Dedifferentiated amniotic fluid mesenchymal stem cell (primary cell): Measurements from ENCODE around the gene CEND1.

Source experiments
- DNase-seq: peaks from one replicate; pipeline ENCODE4 v3.0.0-alpha.2; 2016; ENCODE audit errors: extremely low spot score

The CEND1 gene

GRCh38 chr11:811446-812245 is 21.8 kb upstream of the CEND1 start:
- DNase-seq: no peak

GRCh38 chr11:810040-810567 is 20.2 kb upstream of the CEND1 start:
- DNase-seq: no peak

DNA sequence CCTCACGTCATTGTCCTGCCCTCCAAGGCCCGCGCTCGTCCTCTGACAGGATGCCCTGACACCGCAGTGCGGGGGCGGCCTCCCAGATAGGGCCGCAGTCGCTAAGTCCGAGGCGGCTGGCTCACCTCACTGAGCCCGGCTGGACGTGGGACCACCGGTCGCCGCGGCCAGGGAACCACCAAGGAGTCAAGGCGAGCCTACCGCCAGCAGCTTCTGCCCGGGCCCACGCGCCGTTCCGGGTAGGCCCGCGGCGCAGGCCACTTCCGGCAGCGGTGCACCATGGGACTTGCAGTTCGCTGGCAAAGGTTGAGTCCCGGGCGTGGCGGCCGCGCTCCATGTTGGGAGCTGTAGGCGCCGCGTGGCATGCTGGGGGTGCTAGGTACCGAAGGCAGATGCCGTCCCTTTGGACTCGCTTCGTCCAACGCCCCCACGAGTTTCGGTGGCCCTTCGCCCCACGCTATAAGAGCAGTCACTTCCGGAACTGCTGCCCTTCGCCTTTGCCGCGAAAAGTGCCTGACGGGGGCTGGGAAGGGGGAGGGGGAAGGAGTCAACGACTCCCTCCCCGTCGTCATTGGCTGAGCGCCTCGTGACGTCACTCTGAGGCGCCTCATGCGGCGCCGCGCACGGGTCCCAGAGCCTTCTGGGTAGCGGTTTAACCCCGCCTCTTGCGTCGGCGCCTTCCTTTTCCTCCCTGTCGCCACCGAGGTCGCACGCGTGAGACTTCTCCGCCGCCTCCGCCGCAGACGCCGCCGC is 19.6 kb upstream of the CEND1 start, which contains the start of gene RPLP2:
RPLP2 (plus strand) TSS at position 681 of the 753 bp plus-strand sequence. CDS start 268 bp downstream, outside the sequence.
- peak; percentile 95 for DNase-seq

- DNase-seq: no peak
Measured at GRCh38 chr11:808427-809286, 18.8 kb upstream of the CEND1 start.

- no peak for DNase-seq
Measured at GRCh38 chr11:804599-804964, 14.7 kb upstream of the CEND1 start.

- DNase-seq: no peak
Measured at GRCh38 chr11:803770-804598, 14.1 kb upstream of the CEND1 start.

DNA sequence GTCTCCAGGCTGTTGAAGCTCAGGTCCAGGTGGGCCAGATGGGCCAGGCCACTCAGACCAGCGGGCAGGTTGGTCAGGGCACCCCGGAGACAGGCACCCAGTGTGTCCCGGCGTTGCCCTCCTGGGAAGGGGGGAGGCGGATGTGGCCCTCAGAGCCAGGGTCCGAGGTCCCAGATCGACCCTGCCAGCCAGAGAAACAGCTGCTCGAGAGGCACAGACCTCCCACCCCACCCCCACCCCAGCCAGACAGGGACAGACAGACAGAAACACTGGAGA is 13.5 kb upstream of the CEND1 start:
- no peak for DNase-seq

- DNase-seq: no peak
Measured at GRCh38 chr11:802693-803466, 13.0 kb upstream of the CEND1 start.

DNA sequence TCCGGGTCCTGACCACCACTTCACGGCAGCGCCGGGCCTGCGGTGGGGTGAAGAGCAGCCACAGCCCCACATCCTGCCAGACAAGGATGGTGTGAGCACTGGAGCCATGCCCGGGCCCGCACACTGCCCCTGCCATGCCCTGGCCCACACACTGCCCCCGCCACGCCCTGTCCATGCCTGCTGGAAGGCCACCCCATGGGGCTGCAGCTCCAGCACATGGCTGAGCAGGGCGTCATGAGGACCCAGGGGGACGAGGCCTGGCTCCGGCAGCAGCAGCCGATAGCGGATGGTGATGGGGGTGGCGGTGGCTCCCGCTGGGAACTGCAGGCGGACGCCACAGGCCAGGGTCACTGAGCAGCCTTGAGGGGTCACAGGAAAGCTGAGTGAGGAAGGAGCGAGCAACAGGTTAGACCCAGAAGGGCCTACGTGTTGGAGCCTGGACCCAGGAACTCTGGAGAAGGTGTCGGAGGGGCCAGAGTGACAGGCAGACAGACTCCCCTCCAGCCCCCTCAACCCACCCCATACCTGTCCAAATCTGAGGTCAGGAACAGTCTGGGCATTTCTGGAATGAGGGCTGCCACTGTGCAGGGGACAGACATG is 12.2 kb upstream of the CEND1 start:
- DNase-seq: no peak

DNA sequence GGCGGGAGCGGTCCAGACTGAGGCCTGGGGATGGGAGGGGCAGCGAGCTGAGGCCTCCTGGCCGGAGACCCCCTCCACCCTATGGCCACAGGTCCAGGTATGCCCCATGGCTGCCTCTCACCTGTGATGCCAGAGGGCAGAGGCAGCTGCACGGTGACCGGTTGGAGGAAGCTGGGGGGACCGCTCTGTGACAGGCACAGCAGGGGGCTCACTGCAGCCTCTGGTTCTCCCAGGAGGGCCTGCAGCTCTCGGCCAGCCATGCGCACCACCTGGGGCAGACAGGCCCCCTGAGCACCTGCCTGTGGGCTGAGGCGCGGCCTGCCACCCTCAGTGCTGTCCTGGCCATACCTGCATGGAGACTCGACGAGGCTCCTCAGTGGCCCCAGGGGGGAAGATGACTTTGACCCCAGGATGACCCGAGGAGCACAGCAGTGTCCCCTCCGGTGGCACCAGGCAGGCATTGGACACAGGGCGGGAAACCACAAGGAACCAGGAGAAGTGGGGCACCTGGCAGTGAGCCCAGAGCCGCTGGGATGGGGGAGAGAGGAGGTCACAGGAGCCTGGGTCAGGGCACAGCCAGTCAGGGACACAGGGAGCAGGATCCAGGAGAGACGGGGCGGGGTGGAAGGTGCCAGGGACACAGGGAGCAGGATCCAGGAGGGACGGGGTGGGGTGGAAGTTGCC is 11.3 kb upstream of the CEND1 start:
- no peak for DNase-seq

DNA sequence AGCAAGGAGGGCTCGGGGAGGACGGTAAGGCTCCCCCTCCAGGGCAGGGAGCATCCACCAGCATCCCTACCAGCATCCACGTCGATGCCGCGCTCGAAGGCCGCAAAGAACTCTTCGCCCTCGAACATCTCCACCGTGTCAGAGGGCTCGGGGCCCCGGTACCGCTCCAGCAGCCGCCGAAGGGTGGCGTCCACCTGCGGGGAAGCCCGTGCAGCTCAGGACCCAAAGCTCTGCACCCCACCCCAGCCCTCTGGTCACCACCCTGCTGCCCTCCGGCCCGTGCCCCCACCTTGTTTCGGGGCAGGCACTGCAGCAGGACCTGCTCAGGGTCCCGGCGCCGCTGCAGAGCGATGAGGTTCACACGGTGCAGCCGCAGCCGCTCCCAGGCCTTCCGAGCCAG is 10.6 kb upstream of the CEND1 start:
- no peak for DNase-seq

GRCh38 chr11:799641-800316 is 9.9 kb upstream of the CEND1 start:
- DNase-seq: no peak

DNA sequence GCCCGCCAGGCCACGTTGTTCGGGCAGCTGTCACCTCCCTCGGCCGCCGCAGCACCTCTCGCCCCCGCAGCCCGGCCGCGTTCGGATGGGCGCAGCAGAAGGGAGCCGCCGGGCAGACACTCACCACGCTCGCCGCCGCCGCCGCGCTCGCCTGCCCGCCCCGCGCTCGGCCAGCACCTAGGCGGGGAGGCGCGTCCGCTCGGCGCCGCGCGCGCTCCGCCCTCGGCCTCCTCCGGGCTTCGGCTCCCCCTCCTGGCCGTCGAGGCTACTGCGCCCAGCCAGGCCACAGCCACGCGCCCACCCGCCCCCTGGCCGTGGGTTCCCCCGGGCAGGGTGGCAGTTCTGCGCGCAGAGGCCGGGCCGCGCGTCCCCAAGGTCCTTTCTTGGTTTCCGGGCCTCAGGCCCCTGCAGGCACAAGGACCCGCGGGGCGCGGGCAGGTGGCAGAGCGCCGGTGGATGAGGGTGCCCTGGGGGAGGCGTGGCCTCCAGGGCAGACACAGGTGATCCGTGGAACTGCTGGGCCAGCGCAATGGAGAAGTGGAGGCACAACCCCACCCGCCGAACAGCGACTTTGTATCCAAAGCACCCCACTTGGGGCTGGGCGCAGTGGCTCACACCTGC is 8.3 kb upstream of the CEND1 start, which contains the start of gene SLC25A22:
SLC25A22 (minus strand) TSS at position 189 of the 621 bp plus-strand sequence. CDS start 3,275 bp downstream, outside the sequence.
- DNase-seq: peak; percentile 62

DNA sequence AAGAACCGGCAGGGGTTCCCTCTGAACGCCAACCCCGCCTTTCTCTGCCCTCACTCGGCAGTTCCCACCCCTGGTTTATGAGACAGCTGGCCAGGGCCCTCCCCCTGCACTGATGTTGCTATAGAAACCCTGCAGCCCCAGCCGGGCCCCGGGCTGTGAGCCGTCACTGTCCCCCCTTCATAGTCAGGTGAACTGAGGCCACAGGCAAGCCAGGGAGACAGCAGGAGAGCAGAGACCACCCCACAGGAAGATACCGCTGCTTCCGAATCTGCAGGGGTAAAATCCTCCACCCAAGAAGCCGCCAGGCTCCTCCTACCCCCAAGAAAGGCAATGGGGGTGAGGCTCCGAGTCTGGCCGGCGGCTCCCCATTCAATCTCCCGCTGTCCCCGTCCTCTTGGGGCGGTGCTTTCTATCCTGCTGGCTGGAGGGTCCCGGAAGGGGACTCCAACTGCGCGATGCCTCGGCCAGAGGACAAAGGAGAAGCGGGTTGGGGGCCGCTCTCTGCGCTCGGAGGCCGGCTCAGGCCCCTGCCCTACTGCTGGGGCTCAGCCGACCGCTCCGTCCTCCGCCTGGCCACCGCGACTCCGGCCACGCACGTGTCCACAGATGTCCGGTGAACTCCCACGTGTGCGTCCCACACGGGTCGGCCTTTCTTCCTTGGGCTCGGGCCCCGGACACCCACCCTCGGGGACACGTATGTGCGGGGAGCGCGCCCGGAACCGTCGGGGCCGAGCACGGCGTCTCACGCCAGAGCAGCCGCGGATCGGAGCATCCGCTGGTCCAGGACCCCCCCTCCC is 7.6 kb upstream of the CEND1 start:
- peak; percentile 82 for DNase-seq

DNA sequence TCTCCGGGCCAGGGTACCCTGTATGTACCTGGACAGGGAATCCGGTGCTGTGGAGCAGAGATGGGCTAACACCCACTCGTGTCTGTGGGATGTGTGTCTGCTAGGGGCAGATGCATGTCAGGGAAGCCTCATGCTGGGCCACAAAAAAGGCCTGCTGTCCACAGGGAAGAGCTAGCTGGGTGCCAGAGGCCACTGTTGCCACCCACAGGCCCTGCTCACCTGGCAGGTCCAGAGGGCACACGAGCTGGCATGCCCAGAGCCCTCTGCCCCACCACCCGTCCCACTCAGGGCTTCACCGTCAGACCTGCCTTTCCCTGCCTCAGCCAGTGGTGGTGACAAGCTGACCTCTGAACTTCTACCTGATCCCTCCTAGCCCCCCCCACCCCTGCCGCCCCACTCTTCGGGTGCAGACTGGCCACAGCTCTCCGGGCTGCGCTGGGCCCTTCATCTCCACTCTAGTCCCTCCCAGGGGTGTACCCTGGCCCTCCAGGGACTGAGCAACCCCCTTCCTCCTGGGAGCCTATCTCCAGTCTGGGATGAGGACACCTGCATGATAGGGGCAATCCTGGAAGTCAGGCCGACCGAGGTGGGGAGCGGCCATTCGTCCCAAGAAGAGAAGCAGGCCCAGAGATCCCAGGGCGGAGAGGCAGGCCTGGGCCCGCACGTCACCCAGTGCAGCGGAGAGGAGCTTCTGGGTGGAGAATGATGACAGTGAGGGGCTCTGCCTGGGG is 6.8 kb upstream of the CEND1 start:
- no peak for DNase-seq

DNA sequence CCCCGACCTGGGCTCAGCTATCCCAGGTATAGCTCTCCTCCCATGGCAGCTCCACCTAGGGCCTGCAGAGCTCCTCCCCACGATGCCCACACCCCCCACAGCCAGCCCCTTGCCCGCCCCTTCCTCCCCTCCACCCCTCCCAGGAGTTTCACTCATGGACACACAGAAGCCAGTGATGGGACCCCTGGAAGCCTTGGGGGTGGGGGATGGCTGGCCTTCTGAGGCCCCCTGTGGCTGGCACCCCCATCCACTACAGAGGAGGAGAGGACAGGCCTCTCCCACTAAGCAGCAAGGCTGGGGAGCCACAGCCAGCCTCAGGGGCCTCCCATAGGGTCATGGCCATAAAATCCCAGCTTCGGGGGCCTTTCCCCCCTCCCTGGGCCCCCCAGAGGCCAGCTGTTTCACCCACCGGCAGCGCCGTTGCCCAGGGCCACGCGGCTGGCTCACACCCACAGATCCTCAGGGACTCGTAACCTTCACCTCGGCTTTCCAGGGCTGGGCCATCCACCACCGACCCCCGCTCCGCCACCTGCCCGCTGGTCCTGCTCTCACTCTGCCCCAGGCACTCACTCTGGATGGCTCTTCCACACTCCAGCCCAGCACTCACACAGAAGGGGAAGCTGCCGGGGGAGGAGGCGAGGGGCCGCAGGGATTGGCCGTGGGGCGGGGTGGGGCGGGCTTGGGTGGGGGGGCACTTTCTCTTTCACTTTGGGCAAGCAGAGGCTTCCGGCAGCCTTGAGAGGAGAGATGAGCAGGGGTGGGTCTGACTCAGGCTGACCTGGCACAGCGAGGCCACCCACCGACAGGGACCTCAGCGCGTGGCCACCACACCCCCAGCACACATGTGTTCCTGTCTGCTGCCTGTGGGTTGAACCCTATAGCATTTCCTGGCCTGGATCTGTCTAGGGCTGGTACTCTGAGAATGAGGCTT is 6.0 kb upstream of the CEND1 start:
- peak; percentile 45 for DNase-seq
